Stimulated activated CD4-positive, alpha-beta T cell treated with anti-CD3 and anti-CD28 coated beads, Interleukin-12 subunit alpha, Interleukin-12 subunit beta, amount 100 ng/mL, for 48 hours (primary cell): ENCODE data around the gene KCNN3.
A peak's percentile ranks its signal among the peaks of the same experiment; 100 is the strongest.

Experiments
- DNase-seq, 3 donors: peaks; one replicate each; pipeline ENCODE4 v3.0.0-alpha.2; 2020; ENCODE audit warnings: low read depth in 2 of 3, low spot score in 1 of 3

The KCNN3 gene

GRCh38 chr1:154880671-154881070, 10.6 kb upstream of the KCNN3 start:
- no peak for DNase-seq

DNA sequence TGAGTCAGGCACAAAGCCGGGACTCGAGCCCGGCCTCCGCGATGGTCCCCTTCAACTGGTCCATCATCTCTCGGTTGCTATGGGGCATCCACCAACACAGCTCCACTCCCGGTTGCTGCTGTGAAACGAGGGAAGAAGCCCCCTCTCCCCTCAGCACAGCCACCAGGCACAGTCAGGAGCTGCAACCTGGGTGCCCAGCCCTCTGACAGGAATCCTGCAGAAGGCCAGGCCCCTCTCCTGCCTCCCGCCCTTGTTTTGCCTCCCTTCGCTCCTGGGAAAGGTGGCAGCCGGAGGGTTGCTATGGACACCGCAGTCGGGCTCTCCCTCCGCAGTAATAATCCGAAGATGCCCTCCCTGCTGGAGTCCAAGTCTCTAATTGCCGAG, 8.9 kb upstream of the KCNN3 start:
- DNase-seq: no peak

- peak; percentile 59 to 76 (median 69) for DNase-seq
Measured at GRCh38 chr1:154878371-154879037, 8.4 kb upstream of the KCNN3 start.

GRCh38 chr1:154877370-154877974, 7.4 kb upstream of the KCNN3 start:
- no peak for DNase-seq

GRCh38 chr1:154876842-154877369, 6.8 kb upstream of the KCNN3 start:
- no peak for DNase-seq

DNA sequence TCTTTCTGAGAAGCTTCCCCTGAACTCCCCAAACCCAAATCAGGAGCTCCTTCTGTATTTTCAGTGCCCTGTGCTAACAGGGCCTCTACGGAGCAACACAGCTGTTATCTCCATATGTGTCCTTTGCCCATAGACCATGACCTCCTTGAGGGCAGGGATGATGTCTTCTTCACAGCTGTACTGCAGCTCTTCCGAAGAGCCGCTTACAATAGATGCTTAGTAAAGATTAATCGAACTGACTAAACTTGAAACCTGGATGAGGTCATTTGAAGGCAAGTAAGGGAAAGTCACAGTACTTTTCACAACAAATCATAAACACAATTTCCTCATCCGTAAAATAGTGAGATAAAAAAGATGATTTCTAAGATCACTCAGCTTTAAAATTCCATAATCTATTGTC, 4.4 kb upstream of the KCNN3 start:
- DNase-seq: no peak

GRCh38 chr1:154873321-154873950, 3.4 kb upstream of the KCNN3 start:
- DNase-seq: no peak

- no peak for DNase-seq
Measured at GRCh38 chr1:154871374-154871773, 1.3 kb upstream of the KCNN3 start.

GRCh38 chr1:154870734-154871133, 653 bp upstream of the KCNN3 start:
- no peak for DNase-seq

DNA sequence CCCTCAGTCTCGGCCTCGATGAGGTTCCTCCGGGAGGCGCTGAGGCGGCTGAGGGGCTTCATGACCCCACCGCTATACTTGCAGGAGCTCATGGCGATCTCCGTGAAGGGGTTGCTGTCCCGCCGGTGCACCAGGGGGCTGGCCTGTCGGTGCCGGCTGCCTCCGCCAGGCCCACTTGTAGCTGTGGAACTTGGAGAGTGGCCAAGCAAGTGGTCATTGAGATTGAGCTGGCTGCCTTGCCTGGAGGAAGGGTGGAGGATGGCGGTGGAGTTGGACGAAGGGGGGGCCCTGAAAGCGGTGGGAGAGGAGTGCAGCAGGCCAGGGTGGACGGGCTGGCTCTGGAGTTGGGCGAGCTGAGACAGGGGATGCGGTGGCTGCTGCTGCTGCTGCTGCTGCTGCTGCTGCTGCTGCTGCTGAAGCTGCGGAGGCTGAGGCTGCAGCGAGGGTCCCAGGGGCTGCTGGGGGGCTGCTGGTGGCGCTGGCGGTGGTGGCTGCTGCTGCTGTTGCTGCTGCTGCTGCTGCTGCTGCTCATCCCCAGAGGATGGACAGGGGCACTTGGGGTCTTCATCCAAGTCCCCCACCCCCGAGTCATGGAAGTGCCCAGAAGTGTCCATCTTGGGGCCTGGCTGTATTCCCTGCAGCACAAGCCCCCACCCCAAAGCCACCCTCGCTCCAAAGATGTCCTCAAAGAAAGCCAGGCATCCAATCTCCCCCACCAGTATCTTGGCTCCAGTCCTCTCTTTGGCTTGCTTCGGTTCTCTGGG, 548 bp downstream of the KCNN3 start:
- DNase-seq: no peak

DNA sequence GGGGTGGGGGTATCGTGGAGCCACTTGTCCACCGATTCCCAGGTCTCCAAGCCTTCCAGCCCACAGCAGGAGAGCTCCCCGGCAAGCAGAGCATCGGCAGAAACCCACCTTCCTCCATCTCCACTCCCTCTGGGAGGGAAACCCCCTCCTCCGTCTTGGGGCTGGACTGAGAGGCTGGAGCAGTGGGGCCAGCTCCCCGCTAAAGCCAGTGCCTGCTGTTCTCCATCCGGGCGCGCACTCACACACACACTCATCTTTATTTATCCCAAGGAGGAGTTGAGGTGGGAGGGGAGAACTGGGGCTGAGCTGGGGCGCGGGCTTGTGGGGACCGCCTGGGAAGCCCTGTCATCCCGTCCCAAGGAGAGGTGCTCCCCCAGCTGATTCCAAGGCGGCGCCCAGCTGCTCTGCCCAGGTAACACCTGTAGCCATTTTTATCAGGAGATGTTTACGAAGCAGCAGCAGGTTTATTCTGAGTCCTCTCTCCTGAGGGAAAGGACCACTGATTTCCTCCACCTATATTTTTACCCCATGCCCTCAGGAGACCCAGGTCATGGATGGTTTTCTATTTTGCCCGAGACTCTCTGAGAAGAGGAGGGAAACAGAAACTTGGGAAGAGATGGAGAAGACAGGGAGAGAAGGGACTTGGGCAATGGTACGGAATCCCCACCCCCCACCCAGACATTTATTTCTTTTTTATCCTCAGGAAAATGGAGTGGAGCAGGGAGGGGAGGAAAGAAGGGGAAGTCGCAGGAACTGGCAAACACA, 2.1 kb downstream of the KCNN3 start:
- DNase-seq: no peak

GRCh38 chr1:154867064-154867825, 2.8 kb downstream of the KCNN3 start:
- DNase-seq: peak in 1 of 3 donors; percentile 33

- DNase-seq: no peak
Measured at GRCh38 chr1:154866257-154867063, 3.6 kb downstream of the KCNN3 start.

- DNase-seq: no peak
Measured at GRCh38 chr1:154865442-154866256, 4.4 kb downstream of the KCNN3 start.

- no peak for DNase-seq
Measured at GRCh38 chr1:154864189-154864975, 5.7 kb downstream of the KCNN3 start.

DNA sequence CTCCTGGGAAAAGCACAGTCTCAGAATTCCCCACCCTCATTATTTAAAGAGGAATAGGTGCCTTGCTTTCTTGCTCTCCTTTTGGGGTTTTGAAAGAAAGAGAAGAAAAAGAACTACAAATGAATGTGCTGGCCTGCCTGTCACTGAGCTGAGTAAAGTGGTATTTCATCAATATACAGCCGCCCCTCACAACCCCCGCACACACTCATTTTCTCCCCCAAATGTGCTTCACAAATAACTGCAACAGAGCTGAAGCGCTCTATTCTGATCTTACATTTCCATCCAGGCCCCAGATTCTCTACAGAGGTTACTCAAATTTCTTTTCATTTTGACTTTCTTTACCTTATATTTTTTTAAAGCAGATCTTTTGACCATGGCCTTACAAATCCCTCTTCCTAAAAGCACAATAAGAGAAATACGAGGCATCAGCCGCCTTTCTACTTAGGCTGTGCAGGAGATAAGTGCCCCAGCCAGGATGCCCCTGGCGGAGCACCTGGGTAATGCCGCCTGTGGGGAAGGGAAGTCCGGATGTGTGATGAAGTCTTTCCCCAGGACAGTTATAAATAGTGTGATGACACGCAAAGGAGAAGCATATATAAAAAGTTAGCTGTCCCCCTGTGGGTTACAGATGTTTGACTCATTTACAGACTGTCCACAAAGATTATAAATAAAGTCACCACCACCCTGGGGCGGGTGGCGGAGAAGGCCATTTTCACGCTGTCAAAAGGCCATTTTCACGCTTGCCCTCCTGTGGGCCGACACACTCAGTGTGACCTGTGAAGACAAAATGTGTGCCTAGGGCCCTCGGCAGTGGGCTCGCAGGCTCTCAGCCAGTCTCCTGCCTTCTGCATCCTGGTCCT, 6.5 kb downstream of the KCNN3 start:
- DNase-seq: peak in 1 of 3 donors; percentile 30

DNA sequence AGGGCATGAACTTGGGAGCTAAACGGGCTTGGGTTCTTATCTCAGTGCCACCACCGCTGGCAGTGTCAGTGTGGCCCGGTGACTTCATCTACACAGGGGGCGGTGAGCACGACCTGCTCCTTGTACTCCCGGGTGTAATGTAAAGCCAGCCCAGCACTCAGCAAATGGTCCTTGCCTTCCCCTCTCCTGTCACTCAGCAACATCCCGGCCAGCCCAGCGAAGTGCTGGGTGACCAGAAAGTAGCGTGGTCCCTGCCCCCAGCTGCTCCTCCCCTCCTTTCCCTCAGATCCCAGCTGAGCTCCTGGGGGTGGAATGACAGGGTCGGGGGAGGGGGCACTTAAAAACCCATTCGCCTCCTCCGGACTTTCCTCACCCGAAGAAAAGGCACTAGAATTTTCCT, 7.2 kb downstream of the KCNN3 start:
- DNase-seq: no peak
